GM10248 (cell line): ENCODE results near the gene TRNT1.
A peak's percentile ranks its signal among the peaks of the same experiment; 100 is the strongest.

Experiments used
- CTCF ChIA-PET: fragments of 300-600 bp; sonication (Branson Sonifier 250); formaldehyde crosslinking; extraction: SDS; loops from one replicate; lab custom pipeline; 2021; ENCODE audit warnings: antibody characterized with exemption; lab: Yijun Ruan, JAX
- POLR2A ChIA-PET: fragments of 350-650 bp; sonication (Branson Sonifier 250); formaldehyde crosslinking; extraction: SDS; loops from one replicate; lab custom pipeline; 2020; ENCODE audit warnings: antibody characterized with exemption; lab: Yijun Ruan, JAX
- DNase-seq: peaks from one replicate; pipeline ENCODE4 v3.0.0; 2012; ENCODE audit errors: extremely low spot score
- CTCF ChIP-seq: IDR thresholded peaks from 2 replicates; pipeline ENCODE4 v1.5.1; 2012; ENCODE audit warnings: mild to moderate bottlenecking, low read depth; ENCODE audit errors: extremely low read depth, missing control alignments, control extremely low read depth

The TRNT1 gene

GRCh38 chr3:3160826-3161225, 34.1 kb downstream of the TRNT1 start:
- ChIA-PET POLR2A (no interaction called here), CTCF (interaction anchor here (1.3 kb wide), 1 partner anchor 40 kb away, joined by 3 read pairs; no protein-coding TSS in a partner anchor)
- no peak for DNase-seq
- no peak for TF ChIP-seq CTCF

- POLR2A ChIA-PET, result no interaction called here
- no peak for DNase-seq
- CTCF ChIA-PET, result no interaction called here
- TF ChIP-seq CTCF, result no peak
These were observed 38.5 kb downstream of the TRNT1 start for GRCh38 chr3:3165241-3165640.

GRCh38 chr3:3165650-3166049, 38.9 kb downstream of the TRNT1 start:
- POLR2A ChIA-PET, result no interaction called here
- DNase-seq, result no peak
- TF ChIP-seq CTCF, result no peak
- CTCF ChIA-PET, result no interaction called here

- ChIA-PET CTCF (interaction anchor here (1.0 to 2.8 kb wide), 5 partner anchors 8 to 41 kb away, joined by 3 to 10 read pairs (median 5); partner anchors contain the start of gene CRBN), POLR2A (no interaction called here)
- DNase-seq, result no peak
- peak; percentile 32 for TF ChIP-seq CTCF
These were observed 44.3 kb downstream of the TRNT1 start for GRCh38 chr3:3170998-3171397.

- POLR2A ChIA-PET, result no interaction called here
- peak; percentile 16 for DNase-seq
- CTCF ChIA-PET, result interaction anchor here (1.0 to 2.8 kb wide), 8 partner anchors 9 to 78 kb away, joined by 3 to 10 read pairs (median 3); no protein-coding TSS in a partner anchor
- no peak for TF ChIP-seq CTCF
These were observed 45.9 kb downstream of the TRNT1 start for GRCh38 chr3:3172627-3173026.

GRCh38 chr3:3177861-3178497, 51.2 kb downstream of the TRNT1 start:
- POLR2A ChIA-PET, result no interaction called here
- TF ChIP-seq CTCF, result no peak
- DNase-seq, result no peak
- CTCF ChIA-PET, result interaction anchor here (0.6 to 1.0 kb wide), 3 partner anchors 10 to 31 kb away, joined by 3 to 5 read pairs (median 4); no protein-coding TSS in a partner anchor
